Lung (tissue), 12 donors: ENCODE measurements around the gene PTPRN2. TPM values are rescaled to one million over a fixed set of nuclear protein-coding genes. Genes with fewer than 3 reads are reported as not detected.

ENCODE experiments used
- ATAC-seq: fragments of 200-7000 bp; cut with Tn5 transposase; one replicate; pipeline ENCODE4 v1.9.1; 2020; ENCODE audit warnings: moderate number of reproducible peaks; ENCODE audit not compliant: insufficient read depth, low FRiP score
- DNase-seq, 3 donors: peaks; one replicate each; pipeline ENCODE4 v3.0.0-alpha.2; 2013 to 2017
- H3K27ac ChIP-seq, 2 donors: one replicate each; pipeline ENCODE4 v1.5.1; 2013; ENCODE audit warnings: mild to moderate bottlenecking in 2 of 2, moderate library complexity in 2 of 2, control low read depth in 1 of 2, inconsistent platforms in 1 of 2, low read depth in 1 of 2, low read length in 1 of 2
- H3K27me3 ChIP-seq, 3 donors: one replicate each; pipeline ENCODE4 v1.5.1; 2013; ENCODE audit warnings: low read length in 2 of 3; ENCODE audit not compliant: control insufficient read depth in 3 of 3, insufficient read depth in 3 of 3
- H3K36me3 ChIP-seq, 4 donors: one replicate each; pipeline ENCODE4 v1.5.1; 2013; ENCODE audit warnings: low read length in 4 of 4, mild to moderate bottlenecking in 1 of 4, moderate library complexity in 1 of 4; ENCODE audit not compliant: control insufficient read depth in 4 of 4, insufficient read depth in 4 of 4
- H3K4me1 ChIP-seq, 5 donors: one replicate each; pipeline ENCODE4 v1.5.1; 2013; ENCODE audit warnings: low read length in 5 of 5, mild to moderate bottlenecking in 2 of 5, moderate library complexity in 1 of 5; ENCODE audit not compliant: control insufficient read depth in 5 of 5, insufficient read depth in 5 of 5
- H3K4me3 ChIP-seq: one replicate; pipeline ENCODE4 v1.5.1; 2013; ENCODE audit warnings: mild to moderate bottlenecking, control low read depth, moderate library complexity
- H3K9ac ChIP-seq, 2 donors: one replicate each; pipeline ENCODE4 v1.5.1; 2013; ENCODE audit warnings: low read length in 2 of 2, control low read depth in 1 of 2; ENCODE audit not compliant: insufficient read depth in 1 of 2
- H3K9me3 ChIP-seq, 4 donors: one replicate each; pipeline ENCODE4 v1.5.1; 2013; ENCODE audit warnings: low read length in 3 of 4, mild to moderate bottlenecking in 1 of 4, moderate library complexity in 1 of 4; ENCODE audit not compliant: control insufficient read depth in 4 of 4, insufficient read depth in 3 of 4
- CTCF ChIP-seq: IDR thresholded peaks from 2 replicates; pipeline ENCODE4 v1.5.1; 2012; ENCODE audit warnings: mild to moderate bottlenecking; ENCODE audit errors: control extremely low read depth, extremely low read depth
- WGBS, 2 donors: extraction: QIAGEN DNeasy Blood & Tissue Kit; methylation state at CpG; one replicate each; pipeline ENCODE4 v1.1.7; 2013; 5-methylcytosine and 5-hydroxymethylcytosine counted together
- polyA plus RNA-seq, 2 donors: library from polyadenylated mRNA; stranded (reverse); fragments of 200-250 nt; gene quantifications; one replicate each; pipeline ENCODE4 v1.2.1, GENCODE V29; 2013
- total RNA-seq, 2 donors: library from RNA; depleted of rRNA in 1 of 2; stranded (reverse); fragments of >200 nt in 1 of 2; gene quantifications; one replicate each; pipeline ENCODE4 v1.2.1, GENCODE V29; 2014 to 2021
- donor health status: control.
- donor health status: control.
- donor health status: Bipolar disorder and iron deficiency.
- donor health status: healthy.
- donor health status: DM: yes; HTN: yes; CAD: no.

Gene PTPRN2
- total and polyA plus RNA-seq, 4 donors, result 2.1 to 7.4 (median 4.4) TPM

GRCh38 chr7:158133515-158134271 is 453.9 kb downstream of the PTPRN2 start:
- Histone ChIP-seq H3K4me1 (no peaks in the 10 kb centered on the region), H3K27ac (no peak overlapping the region), H3K36me3 (no peaks in the 10 kb centered on the region), H3K4me3 (no peak overlapping the region), H3K9ac (no peak overlapping the region), H3K27me3 (no peaks in the 10 kb centered on the region), H3K9me3 (peaks cover 0 to 9% (median 4%) of the 10 kb centered on the region in 4 donors)
- DNase-seq, result no peak
- 83 to 90% methylated on average over 34 to 36 of the region's 36 CpGs for whole genome bisulfite sequencing, 2 donors
- ATAC-seq, result no peak
- no peak for TF ChIP-seq CTCF

GRCh38 chr7:158133057-158133456 is 454.6 kb downstream of the PTPRN2 start:
- no peaks in the 10 kb centered on the region for H3K27me3 ChIP-seq
- no peak overlapping the region for H3K9ac ChIP-seq
- no peak for DNase-seq
- no peaks in the 10 kb centered on the region for H3K36me3 ChIP-seq
- no peak overlapping the region for H3K27ac ChIP-seq
- no peak for TF ChIP-seq CTCF
- no peaks in the 10 kb centered on the region for H3K4me1 ChIP-seq
- ATAC-seq, result no peak
- H3K9me3 ChIP-seq, result peaks cover 0 to 9% (median 4%) of the 10 kb centered on the region in 4 donors
- 93 to 96% methylated on average over 21 of the region's 21 CpGs for WGBS, 2 donors
- no peak overlapping the region for H3K4me3 ChIP-seq

- no peak for TF ChIP-seq CTCF
- 96 to 97% methylated on average over 10 of the region's 10 CpGs for WGBS, 2 donors
- Histone ChIP-seq H3K4me1 (no peaks in the 10 kb centered on the region), H3K36me3 (no peaks in the 10 kb centered on the region), H3K9me3 (peaks cover 0 to 9% (median 7%) of the 10 kb centered on the region in 4 donors), H3K27me3 (no peaks in the 10 kb centered on the region), H3K27ac (no peak overlapping the region), H3K9ac (no peak overlapping the region), H3K4me3 (no peak overlapping the region)
- DNase-seq (no peak), ATAC-seq (no peak)
These were observed 457.6 kb downstream of the PTPRN2 start for GRCh38 chr7:158130023-158130409.
